ENCODE measurements around the gene CDKN2AIPNL.
"Not testable (repeated sequence)": the region's sequence is repeated elsewhere in the genome, so short reads cannot be mapped to it uniquely, and the experiment has no call there.

The CDKN2AIPNL gene

DNA sequence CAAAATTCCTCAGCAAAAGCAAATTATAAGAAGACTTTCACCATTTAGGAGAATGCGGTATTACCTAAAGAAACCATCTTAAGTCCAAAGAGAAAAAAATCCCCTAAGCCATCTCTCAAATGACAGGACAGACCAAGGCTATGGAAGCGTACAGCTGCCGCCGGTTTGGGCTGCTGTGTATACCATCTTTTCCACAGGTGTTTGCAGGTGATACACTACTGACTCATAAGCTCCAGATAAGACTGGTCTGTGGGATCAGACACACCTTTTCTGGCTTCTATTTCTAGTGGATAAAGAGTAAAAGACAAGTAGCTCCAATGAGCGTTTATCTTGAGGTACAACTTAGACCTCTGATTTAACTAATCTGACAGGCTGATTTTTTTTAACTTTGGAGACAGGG, 7.7 kb downstream of the CDKN2AIPNL start:
- DNase-seq = no peak

GRCh38 chr5:134398609-134399155, 13.0 kb downstream of the CDKN2AIPNL start:
- DNase-seq = no peak

DNA sequence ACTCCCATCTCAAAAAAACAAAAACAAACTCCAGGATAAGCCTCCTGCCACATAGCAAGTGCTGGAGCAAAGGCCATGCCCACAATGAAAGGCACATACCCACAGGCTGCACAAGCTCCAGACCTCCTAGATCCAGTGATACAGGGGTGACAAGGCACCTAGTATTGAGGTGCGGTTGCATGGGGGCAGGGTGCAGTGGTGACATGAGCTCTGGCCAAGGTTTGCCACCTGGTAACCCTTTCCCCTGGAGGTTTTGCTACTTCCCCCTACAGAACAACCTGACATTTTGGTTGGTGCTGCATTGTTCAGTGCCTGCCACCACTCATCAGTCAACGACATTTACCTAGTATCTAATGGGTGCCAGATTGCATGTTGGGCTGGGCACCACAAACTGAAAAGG, 14.5 kb downstream of the CDKN2AIPNL start:
- no peak for DNase-seq

GRCh38 chr5:134396274-134396673, 15.4 kb downstream of the CDKN2AIPNL start:
- no peak for DNase-seq

GRCh38 chr5:134394932-134395331, 16.7 kb downstream of the CDKN2AIPNL start:
- no peak for DNase-seq

DNA sequence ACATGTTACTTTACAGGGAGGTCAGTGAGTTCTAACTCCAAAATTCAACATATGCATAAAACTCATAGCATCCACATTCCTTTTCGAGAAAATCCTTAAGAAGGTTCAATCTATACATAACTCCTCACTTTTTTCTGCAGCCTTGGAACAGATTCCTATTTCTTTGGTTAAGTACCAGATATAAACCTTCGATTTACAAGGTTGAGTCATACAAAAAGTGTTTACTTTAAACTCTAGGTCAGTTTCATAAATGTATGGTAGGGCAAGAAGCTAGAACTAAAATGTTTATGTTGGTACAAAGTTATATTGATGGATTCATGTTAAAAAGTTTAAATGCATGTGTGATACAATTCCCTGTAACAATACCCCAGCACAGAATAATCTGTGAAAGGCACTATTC, 19.4 kb downstream of the CDKN2AIPNL start:
- no peak for DNase-seq

DNA sequence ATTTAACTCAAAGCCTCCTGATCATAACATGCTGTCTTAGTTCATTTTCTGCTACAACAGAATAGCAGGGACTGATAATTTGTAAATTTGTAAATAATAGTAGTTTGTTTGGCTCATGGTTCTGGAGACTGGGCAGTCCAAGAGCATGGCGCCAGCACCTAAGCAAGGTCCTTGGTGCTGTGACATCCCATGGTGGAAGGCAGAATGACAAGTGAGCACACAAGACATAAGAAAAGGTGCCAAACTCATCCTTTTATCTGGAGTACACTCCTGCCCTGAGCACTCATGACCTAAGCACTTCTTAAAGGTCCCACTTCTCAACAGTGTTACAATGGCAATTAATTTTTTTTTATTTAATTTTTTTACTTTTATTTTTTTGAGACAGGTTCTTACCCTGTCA, 24.2 kb downstream of the CDKN2AIPNL start:
- DNase-seq = no peak

- no peak for DNase-seq
Measured at GRCh38 chr5:134383980-134384697, 27.5 kb downstream of the CDKN2AIPNL start.

DNA sequence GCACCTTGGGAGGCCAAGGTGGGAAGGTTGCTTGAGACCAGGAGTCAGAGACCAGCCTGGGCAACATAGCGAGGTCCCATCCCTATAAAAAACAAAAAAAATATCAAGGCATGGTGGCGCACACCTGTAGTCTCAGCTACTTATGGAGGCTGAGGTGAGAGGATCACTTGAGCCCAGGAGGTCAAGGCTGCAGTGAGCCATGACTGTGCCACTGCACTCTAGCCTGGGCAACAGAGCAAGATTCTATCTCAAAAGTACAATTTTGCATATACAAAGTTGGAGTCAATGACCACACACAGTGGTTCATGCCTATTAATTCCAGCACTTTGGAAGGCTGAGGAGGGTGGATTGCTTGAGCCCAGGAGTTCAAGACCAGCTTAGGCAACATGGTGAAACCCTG, 29.5 kb downstream of the CDKN2AIPNL start:
- not testable (repeated sequence) for DNase-seq

DNA sequence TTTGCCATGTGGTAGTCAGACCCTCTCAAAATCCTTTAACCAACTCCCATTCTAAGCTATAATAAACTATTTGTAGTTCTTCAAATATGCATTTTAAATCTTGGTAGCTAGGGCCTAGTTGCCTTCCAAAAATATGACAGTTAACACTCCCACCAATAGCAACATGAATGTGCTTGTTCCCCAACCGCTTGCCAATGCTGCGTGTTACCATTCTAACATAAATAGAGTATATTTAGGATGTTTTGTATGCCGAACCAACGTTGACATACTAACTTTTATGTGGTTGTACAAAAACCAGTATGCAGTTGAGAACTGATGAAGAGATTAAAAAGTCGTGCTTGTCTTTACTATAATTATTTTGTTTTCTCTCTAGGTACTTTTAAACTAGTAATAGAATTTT, 31.3 kb downstream of the CDKN2AIPNL start:
- no peak for DNase-seq

DNA sequence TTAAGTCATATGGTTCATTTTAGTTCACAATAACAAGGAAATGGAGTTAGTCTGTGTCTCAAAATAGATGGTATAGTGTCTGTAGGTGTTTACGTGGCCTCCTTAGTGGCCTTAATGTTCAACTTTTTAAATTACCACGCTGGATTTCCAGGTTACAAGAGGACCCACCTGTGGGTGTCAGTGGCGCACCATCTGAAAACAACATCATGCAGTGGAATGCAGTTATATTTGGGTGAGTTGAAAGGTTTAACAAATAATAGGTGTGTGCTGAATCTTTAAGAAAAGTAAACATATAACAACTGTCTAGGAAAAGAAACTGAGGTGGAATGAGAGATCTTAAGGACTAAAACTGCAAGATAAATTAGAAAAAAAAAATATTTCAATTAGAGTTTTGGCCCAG, 37.4 kb downstream of the CDKN2AIPNL start:
- DNase-seq = no peak

DNA sequence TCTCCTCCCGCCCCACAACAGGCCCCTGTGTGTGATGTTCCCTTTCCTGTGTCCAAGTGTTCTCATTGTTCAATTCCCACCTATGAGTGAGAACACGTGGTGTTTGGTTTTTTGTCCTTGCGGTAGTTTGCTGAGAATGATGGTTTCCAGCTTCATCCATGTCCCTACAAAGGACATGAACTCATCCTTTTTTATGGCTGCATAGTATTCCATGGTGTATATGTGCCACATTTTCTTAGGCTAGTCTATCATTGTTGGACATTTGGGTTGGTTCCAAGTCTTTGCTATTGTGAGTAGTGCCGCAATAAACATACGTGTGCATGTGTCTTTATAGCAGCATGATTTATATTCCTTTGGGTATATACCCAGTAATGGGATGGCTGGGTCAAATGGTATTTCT, 38.0 kb downstream of the CDKN2AIPNL start:
- not testable (repeated sequence) for DNase-seq

GRCh38 chr5:134371834-134372340, 39.8 kb downstream of the CDKN2AIPNL start:
- peak in 36 of 56 donors; percentile 9 to 65 (median 37) for DNase-seq

- DNase-seq = peak; percentile 91 to 100 (median 98)
Measured at GRCh38 chr5:134370871-134371833, 40.5 kb downstream of the CDKN2AIPNL start, which contains the start of gene UBE2B. UBE2B (plus strand) TSS chr5:134371569; CDS start chr5:134371596, 27 bp downstream.

DNA sequence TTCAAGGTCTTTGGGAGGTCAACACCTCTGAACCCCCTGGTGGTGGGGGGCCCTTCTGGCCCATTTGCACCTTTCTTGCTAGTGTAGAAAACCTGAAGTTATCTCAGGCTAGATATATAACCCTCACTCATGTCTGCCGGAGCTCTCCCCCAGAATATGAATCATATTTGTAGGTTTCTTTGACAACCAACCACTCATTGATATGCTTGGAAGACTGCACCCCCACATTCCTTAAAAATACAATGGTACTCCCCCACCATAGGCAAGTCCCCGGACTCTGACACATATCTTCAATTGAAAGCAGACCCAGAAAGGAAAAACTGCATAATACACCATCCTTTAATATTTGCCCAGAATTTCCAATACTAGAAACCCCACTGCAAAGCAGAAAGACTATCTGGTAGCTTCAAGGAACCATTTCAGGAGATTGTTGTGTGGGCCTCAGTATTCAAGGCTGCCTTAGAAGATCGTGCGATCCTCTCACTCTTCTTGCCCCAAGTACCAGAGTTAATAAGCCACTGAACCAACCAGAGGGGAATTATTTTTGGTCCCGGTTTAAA, 41.3 kb downstream of the CDKN2AIPNL start:
- peak in 4 of 56 donors; percentile 4 to 35 (median 19) for DNase-seq

DNA sequence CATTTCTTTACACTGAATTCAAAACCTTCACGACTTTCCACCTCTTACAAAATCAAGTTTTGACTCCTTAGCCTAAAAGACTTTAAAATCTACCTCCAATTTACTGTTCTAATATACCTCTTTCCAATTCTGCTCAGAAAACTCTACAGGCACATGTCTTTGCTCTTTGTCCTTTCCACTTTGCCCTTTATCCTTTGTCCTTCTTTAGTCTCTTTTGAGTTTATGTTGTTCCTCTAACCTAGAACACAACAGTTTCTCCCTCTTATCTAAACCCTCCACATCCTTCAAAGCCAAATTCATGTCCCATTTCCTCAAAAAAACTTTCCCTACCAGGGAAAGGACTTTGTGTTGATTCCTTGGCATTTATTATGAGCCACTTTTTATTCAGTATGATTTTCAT, 46.1 kb downstream of the CDKN2AIPNL start:
- no peak for DNase-seq

GRCh38 chr5:134355681-134356080, 56.0 kb downstream of the CDKN2AIPNL start:
- no peak for DNase-seq

Measured in amygdala (tissue), 56 donors.